ENCODE measurements around the gene ZC3H10. TPM values are rescaled to one million over a fixed set of nuclear protein-coding genes. Genes with fewer than 3 reads are reported as not detected.
"Not testable (repeated sequence)": the region's sequence is repeated elsewhere in the genome, so short reads cannot be mapped to it uniquely, and the experiment has no call there.

ZC3H10 gene
- total RNA-seq, 6 donors from 2014 or later: 2.1 to 22.0 (median 6.4) TPM

GRCh38 chr12:56154246-56154771, 36.2 kb downstream of the ZC3H10 start:
- TF ChIP-seq POLR2AphosphoS5 (IDR thresholded peaks at IDR 0.05): no peak
- no peak for TF ChIP-seq POLR2A (IDR thresholded peaks at IDR 0.05)
- no peak for TF ChIP-seq EP300 (IDR thresholded peaks at IDR 0.05)
- TF ChIP-seq, protein P1, sequence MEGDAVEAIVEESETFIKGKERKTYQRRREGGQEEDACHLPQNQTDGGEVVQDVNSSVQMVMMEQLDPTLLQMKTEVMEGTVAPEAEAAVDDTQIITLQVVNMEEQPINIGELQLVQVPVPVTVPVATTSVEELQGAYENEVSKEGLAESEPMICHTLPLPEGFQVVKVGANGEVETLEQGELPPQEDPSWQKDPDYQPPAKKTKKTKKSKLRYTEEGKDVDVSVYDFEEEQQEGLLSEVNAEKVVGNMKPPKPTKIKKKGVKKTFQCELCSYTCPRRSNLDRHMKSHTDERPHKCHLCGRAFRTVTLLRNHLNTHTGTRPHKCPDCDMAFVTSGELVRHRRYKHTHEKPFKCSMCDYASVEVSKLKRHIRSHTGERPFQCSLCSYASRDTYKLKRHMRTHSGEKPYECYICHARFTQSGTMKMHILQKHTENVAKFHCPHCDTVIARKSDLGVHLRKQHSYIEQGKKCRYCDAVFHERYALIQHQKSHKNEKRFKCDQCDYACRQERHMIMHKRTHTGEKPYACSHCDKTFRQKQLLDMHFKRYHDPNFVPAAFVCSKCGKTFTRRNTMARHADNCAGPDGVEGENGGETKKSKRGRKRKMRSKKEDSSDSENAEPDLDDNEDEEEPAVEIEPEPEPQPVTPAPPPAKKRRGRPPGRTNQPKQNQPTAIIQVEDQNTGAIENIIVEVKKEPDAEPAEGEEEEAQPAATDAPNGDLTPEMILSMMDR (IDR thresholded peaks at IDR 0.05): no peak
- Histone ChIP-seq H3K36me3 (peaks cover 0 to 1% (median 0%) of the 10 kb centered on the region in 4 donors), H3K4me3 (no peak overlapping the region), H3K4me1 (peaks cover 27 to 45% (median 30%) of the 10 kb centered on the region in 4 donors), H3K27me3 (no peaks in the 10 kb centered on the region), H3K9me3 (no peaks in the 10 kb centered on the region), H3K27ac (no peak overlapping the region)
- WGBS, 2 donors: 100% methylated on average over 1 of the region's 1 CpG
- ATAC-seq (ENCODE audit: low FRiP score in 2 of 2): no peak
- no peak for DNase-seq

DNA sequence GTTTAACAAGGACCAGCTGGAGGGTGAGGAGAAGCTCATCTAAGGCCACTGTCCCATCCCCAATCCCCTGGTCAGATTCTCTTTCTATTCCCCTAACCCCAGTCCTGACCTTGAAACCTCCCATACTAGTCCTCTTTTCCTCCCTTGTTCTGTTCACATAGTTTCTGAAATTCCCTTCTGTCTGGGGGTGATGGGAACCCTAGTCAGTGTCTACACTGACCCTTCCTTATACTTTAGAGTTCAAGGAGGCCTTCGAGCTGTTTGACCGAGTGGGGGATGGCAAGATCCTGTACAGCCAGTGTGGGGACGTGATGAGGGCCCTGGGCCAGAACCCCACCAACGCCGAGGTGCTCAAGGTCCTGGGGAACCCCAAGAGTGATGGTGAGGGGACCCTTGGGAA, 36.8 kb downstream of the ZC3H10 start:
- no peak for ATAC-seq (ENCODE audit: low FRiP score in 2 of 2)
- peaks cover 32 to 50% (median 35%) of the 10 kb centered on the region in 4 donors for H3K4me1 ChIP-seq
- no peaks in the 10 kb centered on the region for H3K9me3 ChIP-seq
- peaks cover 0 to 6% (median 3%) of the 10 kb centered on the region in 4 donors for H3K36me3 ChIP-seq
- 93 to 94% methylated on average over 5 of the region's 5 CpGs for WGBS, 2 donors
- no peak overlapping the region for H3K27ac ChIP-seq
- H3K27me3 ChIP-seq: no peaks in the 10 kb centered on the region
- no peak overlapping the region for H3K4me3 ChIP-seq
- no peak for DNase-seq
- no peak for TF ChIP-seq POLR2A (IDR thresholded peaks at IDR 0.05)
- no peak for TF ChIP-seq EP300 (IDR thresholded peaks at IDR 0.05)
- TF ChIP-seq, protein P1 (IDR thresholded peaks at IDR 0.05): no peak
- TF ChIP-seq POLR2AphosphoS5 (IDR thresholded peaks at IDR 0.05): no peak

DNA sequence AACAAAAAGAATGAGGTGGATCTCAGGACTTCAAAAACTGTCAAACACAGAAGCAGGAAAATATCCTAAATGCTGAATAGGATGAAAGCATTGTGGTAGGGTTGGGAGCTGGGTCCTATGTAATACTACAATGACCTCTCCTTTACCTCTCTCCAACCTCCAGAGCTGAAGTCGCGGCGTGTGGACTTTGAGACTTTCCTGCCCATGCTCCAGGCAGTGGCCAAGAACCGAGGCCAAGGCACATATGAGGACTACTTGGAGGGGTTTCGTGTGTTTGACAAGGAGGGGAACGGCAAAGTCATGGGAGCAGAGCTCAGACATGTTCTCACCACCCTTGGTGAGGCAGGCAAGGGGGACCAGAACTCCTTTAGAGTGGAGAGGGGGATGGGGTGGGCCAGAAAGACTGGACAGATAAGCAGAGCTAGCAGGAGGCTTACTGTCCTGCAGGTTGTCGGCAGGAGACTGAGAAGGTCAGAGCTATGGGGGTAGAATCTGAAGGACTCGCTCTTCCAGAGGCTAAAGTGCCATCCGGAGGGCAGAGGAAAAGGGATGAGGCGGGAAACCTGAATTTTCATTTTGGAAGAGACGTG, 37.3 kb downstream of the ZC3H10 start:
- ATAC-seq (ENCODE audit: low FRiP score in 2 of 2) (no peak), DNase-seq (no peak)
- Histone ChIP-seq H3K27ac (no peak overlapping the region), H3K9me3 (no peaks in the 10 kb centered on the region), H3K4me1 (peaks cover 38 to 55% (median 40%) of the 10 kb centered on the region in 4 donors), H3K4me3 (no peak overlapping the region), H3K27me3 (no peaks in the 10 kb centered on the region), H3K36me3 (peaks cover 5 to 12% (median 8%) of the 10 kb centered on the region in 4 donors)
- TF ChIP-seq EP300 (IDR thresholded peaks at IDR 0.05): no peak
- TF ChIP-seq, protein P1 (IDR thresholded peaks at IDR 0.05): no peak
- no peak for TF ChIP-seq POLR2AphosphoS5 (IDR thresholded peaks at IDR 0.05)
- TF ChIP-seq POLR2A (IDR thresholded peaks at IDR 0.05): no peak
- WGBS, 2 donors: 95 to 96% methylated on average over 11 of the region's 11 CpGs

DNA sequence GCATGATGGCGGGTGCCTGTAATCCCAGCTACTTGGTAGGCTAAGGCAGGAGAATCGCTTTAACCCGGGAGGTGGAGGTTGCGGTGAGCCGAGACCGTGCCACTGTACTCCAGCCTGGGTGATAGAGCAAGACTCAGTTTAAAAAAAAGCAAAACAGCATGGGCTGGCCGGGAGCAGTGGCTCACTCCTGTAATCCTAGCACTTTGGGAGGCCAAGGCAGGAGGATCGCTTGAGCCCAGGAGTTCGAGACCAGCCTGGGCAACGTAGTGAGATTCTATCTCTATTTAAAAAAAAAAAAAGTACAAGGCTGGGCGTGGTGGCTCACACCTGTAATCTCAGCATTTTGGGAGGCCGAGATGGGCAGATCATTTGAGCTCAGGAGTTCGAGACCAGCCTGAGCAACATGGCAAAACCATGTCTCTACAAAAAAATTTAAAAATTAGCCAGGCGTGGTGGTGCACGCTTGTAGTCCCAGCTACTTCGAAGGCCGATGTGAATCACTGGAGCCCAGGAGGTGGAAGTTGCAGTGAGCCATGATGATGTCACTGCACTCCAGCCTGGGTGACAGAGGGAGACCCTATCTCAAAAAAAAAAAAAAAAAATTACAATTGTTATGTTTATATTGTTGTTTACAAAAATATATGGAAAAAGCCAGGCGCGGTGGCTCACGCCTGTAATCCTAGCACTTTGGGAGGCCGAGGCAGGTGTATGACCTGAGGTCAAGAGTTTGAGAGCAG, 38.6 kb downstream of the ZC3H10 start:
- Histone ChIP-seq H3K27ac (peak overlapping the region; percentile 87 to 97 (median 96)), H3K36me3 (peaks cover 15 to 25% (median 20%) of the 10 kb centered on the region in 4 donors), H3K4me1 (peaks cover 39 to 55% (median 42%) of the 10 kb centered on the region in 4 donors), H3K4me3 (peak overlapping the region in 3 of 4 donors; percentile 59 to 66 (median 62))
- 86% methylated on average over 21 of the region's 21 CpGs for WGBS, 2 donors
- not testable (repeated sequence) for H3K27me3 ChIP-seq; ATAC-seq (ENCODE audit: low FRiP score in 2 of 2); H3K9me3 ChIP-seq; DNase-seq

Measured in upper lobe of left lung (tissue), 6 donors.